ENCODE measurements around the gene GGCT.
"Not testable (repeated sequence)": the region's sequence is repeated elsewhere in the genome, so short reads cannot be mapped to it uniquely, and the experiment has no call there.

The GGCT gene

DNA sequence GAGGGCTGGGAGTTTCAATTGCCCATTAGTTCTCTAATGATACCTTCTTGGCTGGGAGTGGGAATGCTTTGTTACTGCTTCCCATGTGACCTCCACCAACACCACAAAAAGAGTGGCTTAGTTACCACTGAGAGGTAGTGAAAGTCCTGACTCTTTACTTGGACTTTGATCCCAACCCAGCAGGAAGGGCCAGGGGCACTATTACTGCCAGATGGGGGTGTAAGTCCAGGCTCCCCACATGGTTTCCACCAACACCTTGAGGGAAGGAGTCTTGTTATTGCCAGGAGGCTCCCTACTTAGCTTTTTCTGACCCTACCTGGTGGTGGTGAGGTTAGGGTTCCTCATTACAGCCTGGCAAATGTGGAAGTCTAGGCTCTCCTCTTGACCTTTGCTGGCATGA, 11.4 kb downstream of the GGCT start:
- no peak for DNase-seq (ENCODE audit: low spot score)
- no peak for TF ChIP-seq CTCF (IDR thresholded peaks at IDR 0.05)

GRCh38 chr7:30491417-30491816, 13.2 kb downstream of the GGCT start:
- no peak for TF ChIP-seq CTCF (IDR thresholded peaks at IDR 0.05)
- H3K4me3 ChIP-seq: no peak overlapping the region

More for the DNA sequence above, 11.4 kb downstream of the GGCT start:
- H3K4me3 ChIP-seq: no peak overlapping the region
- H3K27ac ChIP-seq: no peak overlapping the region

DNA sequence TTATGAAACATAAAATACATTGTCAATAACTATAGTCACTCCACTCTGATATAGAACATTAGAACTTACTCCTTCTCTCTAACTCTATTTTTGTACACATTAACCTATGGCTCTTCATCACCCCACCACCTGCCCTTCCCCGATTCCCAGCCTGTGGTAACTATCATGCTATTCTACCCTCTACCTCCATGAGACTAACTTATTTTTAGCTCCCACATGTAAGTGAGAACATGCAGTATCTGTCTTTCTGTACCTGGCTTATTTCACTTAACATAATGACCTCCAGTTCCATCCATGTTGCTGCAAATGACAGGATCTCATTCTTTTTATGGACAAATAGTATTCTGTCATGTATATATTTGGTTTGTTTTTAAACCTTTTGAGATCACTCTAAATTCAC, 17.3 kb downstream of the GGCT start:
- TF ChIP-seq CTCF (IDR thresholded peaks at IDR 0.05): no peak

More at GRCh38 chr7:30491417-30491816, 13.2 kb downstream of the GGCT start:
- no peak for DNase-seq (ENCODE audit: low spot score)
- no peak overlapping the region for H3K27ac ChIP-seq

GRCh38 chr7:30485667-30486066, 19.0 kb downstream of the GGCT start:
- no peak overlapping the region for H3K4me3 ChIP-seq
- DNase-seq (ENCODE audit: low spot score): no peak
- H3K27ac ChIP-seq: no peak overlapping the region
- TF ChIP-seq CTCF (IDR thresholded peaks at IDR 0.05): no peak

More for the DNA sequence above, 17.3 kb downstream of the GGCT start:
- no peak for DNase-seq (ENCODE audit: low spot score)
- no peak overlapping the region for H3K4me3 ChIP-seq
- H3K27ac ChIP-seq: no peak overlapping the region

- not testable (repeated sequence) for H3K4me3 ChIP-seq; H3K27ac ChIP-seq; DNase-seq (ENCODE audit: low spot score)
These were observed 23.2 kb downstream of the GGCT start for GRCh38 chr7:30481416-30481815.

- Histone ChIP-seq H3K27ac (peak overlapping the region; percentile 93), H3K4me3 (peak overlapping the region; percentile 74)
- no peak for TF ChIP-seq CTCF (IDR thresholded peaks at IDR 0.05)
- no peak for DNase-seq (ENCODE audit: low spot score)
These were observed 25.2 kb downstream of the GGCT start for GRCh38 chr7:30479202-30480120.

GRCh38 chr7:30478349-30479201, 26.1 kb downstream of the GGCT start, which contains the start of gene NOD1:
Gene NOD1, minus strand, starts transcription at chr7:30478784. Its CDS starts 21,863 bp downstream, at chr7:30456921.
- Histone ChIP-seq H3K27ac (peak within 1 kb of the TSS; percentile 93), H3K4me3 (peak within 1 kb of the TSS; percentile 74)
- DNase-seq (ENCODE audit: low spot score): peak; percentile 89
- TF ChIP-seq CTCF (IDR thresholded peaks at IDR 0.05): no peak
